Activated CD8-positive, alpha-beta memory T cell treated with anti-CD3 and anti-CD28 coated beads for 4 hours (primary cell): ENCODE data around the gene CD276.
"Not testable (repeated sequence)": the region's sequence is repeated elsewhere in the genome, so short reads cannot be mapped to it uniquely, and the experiment has no call there.

Source experiments
- DNase-seq, 2 donors: peaks; one replicate each; pipeline ENCODE4 v3.0.0-alpha.2; 2020; ENCODE audit warnings: low read depth in 2 of 2

CD276 gene

GRCh38 chr15:73710321-73710720 is 26.1 kb downstream of the CD276 start:
- no peak for DNase-seq

GRCh38 chr15:73711526-73711925 is 27.3 kb downstream of the CD276 start:
- DNase-seq = no peak

- no peak for DNase-seq
Observed at GRCh38 chr15:73712107-73712506, 27.9 kb downstream of the CD276 start.

GRCh38 chr15:73714695-73715301 is 30.6 kb downstream of the CD276 start:
- DNase-seq = no peak

GRCh38 chr15:73715417-73715816 is 31.2 kb downstream of the CD276 start:
- DNase-seq = no peak

GRCh38 chr15:73716417-73716816 is 32.2 kb downstream of the CD276 start:
- no peak for DNase-seq

GRCh38 chr15:73717206-73717605 is 33.0 kb downstream of the CD276 start:
- DNase-seq = no peak

GRCh38 chr15:73717802-73718201 is 33.6 kb downstream of the CD276 start:
- DNase-seq = no peak

- no peak for DNase-seq
Observed at GRCh38 chr15:73718694-73719093, 34.5 kb downstream of the CD276 start.

GRCh38 chr15:73722425-73722824 is 38.2 kb downstream of the CD276 start:
- DNase-seq = no peak

GRCh38 chr15:73723191-73723590 is 39.0 kb downstream of the CD276 start:
- DNase-seq = no peak

GRCh38 chr15:73724212-73724611 is 40.0 kb downstream of the CD276 start:
- DNase-seq = no peak

GRCh38 chr15:73727330-73727976 is 43.3 kb downstream of the CD276 start:
- DNase-seq = no peak

GRCh38 chr15:73732051-73732450 is 47.9 kb downstream of the CD276 start:
- not testable (repeated sequence) for DNase-seq

- DNase-seq = no peak
Observed at GRCh38 chr15:73732930-73733329, 48.7 kb downstream of the CD276 start.

- DNase-seq = no peak
Observed at GRCh38 chr15:73737535-73737934, 53.4 kb downstream of the CD276 start.

- no peak for DNase-seq
Observed at GRCh38 chr15:73740152-73741048, 56.2 kb downstream of the CD276 start.

GRCh38 chr15:73741321-73741836 is 57.2 kb downstream of the CD276 start:
- DNase-seq = no peak

- no peak for DNase-seq
Observed at GRCh38 chr15:73744293-73744692, 60.1 kb downstream of the CD276 start.

GRCh38 chr15:73745073-73745472 is 60.9 kb downstream of the CD276 start:
- DNase-seq = no peak

- DNase-seq = no peak
Observed at GRCh38 chr15:73746261-73746660, 62.1 kb downstream of the CD276 start.

- no peak for DNase-seq
Observed at GRCh38 chr15:73746883-73747282, 62.7 kb downstream of the CD276 start.
